Suprapubic skin (tissue), 3 donors: ENCODE results near the gene SLCO4A1.
"Not testable (repeated sequence)": the region's sequence is repeated elsewhere in the genome, so short reads cannot be mapped to it uniquely, and the experiment has no call there.

Experiments used
- CTCF ChIP-seq, 2 donors: fragments of 200-600 bp in 1 of 2; fragments of 450-650 bp in 1 of 2; sonication (generic) in 1 of 2; IDR thresholded peaks; one replicate each; pipeline ENCODE4 v1.5.1; 2016 to 2019; ENCODE audit warnings: antibody characterized with exemption in 2 of 2, mild to moderate bottlenecking in 1 of 2, moderate library complexity in 1 of 2
- POLR2A ChIP-seq, 2 donors: fragments of 450-650 bp; IDR thresholded peaks; one replicate each; pipeline ENCODE4 v1.6.1; 2017; ENCODE audit warnings: antibody characterized with exemption in 2 of 2, mild to moderate bottlenecking in 2 of 2, moderate library complexity in 2 of 2

GRCh38 chr20:62627425-62627824, 14.9 kb upstream of the SLCO4A1 start:
- TF ChIP-seq CTCF, POLR2A (IDR thresholded peaks at IDR 0.05): not testable (repeated sequence)
